ENCODE results near the gene GOLGA6L7. TPM values are rescaled to one million over a fixed set of nuclear protein-coding genes. Genes with fewer than 3 reads are reported as not detected.
"Not testable (repeated sequence)": the region's sequence is repeated elsewhere in the genome, so short reads cannot be mapped to it uniquely, and the experiment has no call there.

Gene GOLGA6L7
- total RNA-seq, 1 donor from 2014 or later = not detected

DNA sequence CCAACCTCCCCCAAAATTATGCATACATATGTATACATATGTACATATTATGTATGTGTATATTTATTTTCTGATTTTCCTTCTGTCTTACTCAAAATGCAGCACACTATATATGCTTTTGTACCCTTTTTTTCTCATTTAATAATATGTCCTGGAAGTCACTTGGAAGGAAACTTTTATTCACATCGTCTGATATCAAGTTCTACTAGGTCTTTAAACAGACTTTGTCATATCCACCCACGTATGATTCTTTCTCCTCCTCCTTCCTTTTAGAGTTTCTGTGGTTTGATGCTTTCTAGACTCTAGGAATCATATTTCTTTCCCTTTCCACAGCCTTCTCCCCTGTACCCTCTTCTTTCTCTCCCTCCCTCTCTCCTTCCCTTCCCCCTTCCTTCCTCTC, 35.1 kb downstream of the GOLGA6L7 start:
- H3K36me3 ChIP-seq; intact Hi-C loops (cut with DNase I); H3K9me3 ChIP-seq; H3K27ac ChIP-seq; H3K4me3 ChIP-seq; DNase-seq (ENCODE audit: low spot score in 2 of 2); H3K4me1 ChIP-seq; H3K27me3 ChIP-seq: not testable (repeated sequence)

DNA sequence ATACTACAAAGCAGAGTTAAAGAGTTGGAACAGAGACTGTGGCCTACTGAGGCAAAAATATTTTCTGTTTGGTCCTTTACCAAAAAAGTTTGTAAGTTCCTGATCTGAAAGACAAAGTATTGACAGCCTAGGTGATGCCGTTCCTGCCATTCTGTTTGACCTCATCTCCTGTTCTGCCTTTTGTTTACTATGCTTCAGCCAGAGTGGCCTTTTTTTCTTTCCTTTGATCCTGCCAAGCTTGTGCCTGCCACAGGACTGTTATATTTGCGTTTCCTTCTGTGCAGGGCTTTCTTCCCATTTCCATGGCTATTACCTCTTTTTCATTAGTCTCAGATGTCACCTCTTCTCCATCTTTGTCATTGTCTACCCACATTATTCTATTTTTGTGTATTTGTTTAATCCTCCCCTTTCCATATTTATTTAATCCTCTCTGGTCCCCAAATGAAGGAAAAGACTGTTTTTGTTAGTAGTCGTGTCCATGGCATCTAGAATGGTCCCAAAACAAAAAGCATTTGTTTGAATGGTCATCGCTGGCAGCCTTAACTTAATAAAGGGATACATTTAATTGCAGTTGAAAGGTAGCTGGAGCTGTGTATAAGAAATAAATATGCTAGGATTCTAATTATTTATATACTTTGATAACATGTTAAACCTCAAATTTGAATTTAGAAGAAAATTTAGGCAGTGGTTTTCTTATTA, 36.4 kb downstream of the GOLGA6L7 start:
- DNase-seq (ENCODE audit: low spot score in 2 of 2); H3K4me3 ChIP-seq; H3K4me1 ChIP-seq; H3K27ac ChIP-seq; H3K27me3 ChIP-seq; H3K9me3 ChIP-seq; intact Hi-C loops (cut with DNase I); H3K36me3 ChIP-seq: not testable (repeated sequence)

DNA sequence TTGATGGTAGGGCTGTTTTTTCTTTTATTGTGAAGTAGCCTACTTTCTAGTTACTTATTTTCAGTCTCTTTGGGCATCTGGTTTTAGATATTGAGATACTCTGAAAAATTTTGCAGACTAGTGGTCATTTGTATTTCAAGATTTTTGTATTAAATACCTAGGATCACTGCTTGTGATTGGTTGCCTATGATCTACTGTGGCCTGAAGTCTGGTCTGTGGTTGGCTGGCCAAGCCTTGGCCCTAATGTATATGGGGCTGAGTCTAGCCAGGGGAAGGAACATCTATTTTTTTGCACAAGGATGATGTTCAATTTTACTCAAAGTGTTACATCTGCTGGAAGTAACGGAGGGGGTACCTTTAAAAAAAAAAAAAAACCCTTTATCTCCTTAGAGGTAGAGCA, 38.0 kb downstream of the GOLGA6L7 start:
- H3K4me3 ChIP-seq; H3K9me3 ChIP-seq; H3K27me3 ChIP-seq; H3K27ac ChIP-seq; DNase-seq (ENCODE audit: low spot score in 2 of 2); H3K4me1 ChIP-seq; H3K36me3 ChIP-seq; intact Hi-C loops (cut with DNase I): not testable (repeated sequence)

DNA sequence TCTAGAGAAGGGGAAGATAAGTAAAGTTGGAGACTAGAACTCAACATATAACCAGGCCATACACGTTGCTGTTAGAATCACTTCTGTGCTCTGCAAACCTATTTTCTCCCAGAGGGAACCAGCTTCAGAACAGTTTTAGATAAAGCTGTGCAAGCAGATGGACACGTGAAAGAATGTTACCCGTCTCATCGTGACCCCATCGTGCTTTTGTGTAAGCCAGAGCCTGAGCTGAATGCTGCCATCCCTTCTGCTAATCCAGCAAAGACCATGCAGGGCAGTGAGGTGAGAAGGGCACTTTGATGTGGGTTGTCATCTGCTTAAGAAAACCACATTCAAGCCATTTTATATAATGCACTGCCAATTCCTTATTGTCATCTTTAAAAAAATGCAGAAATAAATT, 40.3 kb downstream of the GOLGA6L7 start:
- H3K36me3 ChIP-seq; H3K4me1 ChIP-seq; H3K27me3 ChIP-seq; H3K9me3 ChIP-seq; H3K27ac ChIP-seq; H3K4me3 ChIP-seq; intact Hi-C loops (cut with DNase I); DNase-seq (ENCODE audit: low spot score in 2 of 2): not testable (repeated sequence)

DNA sequence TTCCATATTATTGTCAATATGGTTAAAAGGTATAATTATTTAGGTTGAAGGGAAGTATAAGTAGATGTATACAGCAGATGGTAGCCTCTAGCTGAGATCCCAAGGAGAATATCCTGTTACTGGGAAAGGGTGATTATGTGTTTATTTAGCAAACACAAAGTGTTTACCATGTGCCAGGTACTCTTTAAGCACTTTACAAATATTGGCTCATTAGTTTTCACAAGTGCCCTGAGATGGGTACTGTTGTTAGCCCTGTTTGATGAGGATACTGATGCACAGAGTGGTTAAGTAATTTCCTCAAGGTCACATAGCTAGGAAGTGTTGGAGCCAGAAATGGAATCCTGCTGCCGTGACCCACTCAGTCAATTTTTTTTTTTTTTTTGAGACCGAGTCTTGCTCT, 48.1 kb downstream of the GOLGA6L7 start:
- intact Hi-C loops (cut with DNase I); H3K36me3 ChIP-seq; H3K4me3 ChIP-seq; H3K27ac ChIP-seq; DNase-seq (ENCODE audit: low spot score in 2 of 2); H3K9me3 ChIP-seq; H3K27me3 ChIP-seq; H3K4me1 ChIP-seq: not testable (repeated sequence)

DNA sequence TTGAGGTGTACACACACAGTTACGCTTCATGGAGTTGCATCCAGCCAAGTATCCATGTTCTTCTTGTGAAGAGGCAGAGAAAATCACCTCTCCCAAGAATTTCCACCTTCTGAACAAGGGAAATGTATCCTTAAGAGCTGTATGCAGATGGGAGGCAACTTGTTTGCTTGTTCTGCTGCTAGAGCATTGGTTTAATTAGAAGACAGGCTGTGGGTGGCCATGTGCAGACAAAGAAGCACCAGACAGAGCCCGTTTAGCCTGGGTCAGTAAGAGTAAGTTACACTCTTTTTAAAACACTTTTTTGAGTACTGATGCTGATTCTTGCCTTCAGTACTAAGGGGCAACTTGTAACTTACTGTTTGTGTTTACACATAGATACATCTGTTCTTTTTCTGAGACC, 50.2 kb downstream of the GOLGA6L7 start:
- H3K9me3 ChIP-seq; H3K4me3 ChIP-seq; H3K27me3 ChIP-seq; H3K36me3 ChIP-seq; intact Hi-C loops (cut with DNase I); H3K27ac ChIP-seq; H3K4me1 ChIP-seq; DNase-seq (ENCODE audit: low spot score in 2 of 2): not testable (repeated sequence)

DNA sequence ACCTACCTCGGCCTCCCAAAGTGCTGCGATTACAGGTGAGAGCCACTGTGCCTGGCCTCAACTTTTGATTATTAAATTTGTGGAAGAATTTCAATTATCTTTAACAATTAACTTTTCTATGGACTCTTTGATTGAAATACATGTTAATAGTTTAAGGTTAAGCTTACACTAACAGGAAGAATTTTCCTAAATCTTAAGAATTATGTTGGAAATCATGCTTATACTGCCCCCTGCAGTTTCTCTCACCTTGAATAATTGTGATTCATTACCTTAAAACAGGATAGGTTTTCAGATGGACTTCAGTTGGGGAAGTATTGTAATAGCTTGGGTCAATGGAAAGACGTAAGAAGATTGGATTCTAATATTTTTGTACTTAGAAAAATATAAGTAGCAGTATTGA, 54.2 kb downstream of the GOLGA6L7 start:
- H3K4me1 ChIP-seq; H3K36me3 ChIP-seq; intact Hi-C loops (cut with DNase I); DNase-seq (ENCODE audit: low spot score in 2 of 2); H3K9me3 ChIP-seq; H3K27me3 ChIP-seq: not testable (repeated sequence)
- TF ChIP-seq, protein P1, sequence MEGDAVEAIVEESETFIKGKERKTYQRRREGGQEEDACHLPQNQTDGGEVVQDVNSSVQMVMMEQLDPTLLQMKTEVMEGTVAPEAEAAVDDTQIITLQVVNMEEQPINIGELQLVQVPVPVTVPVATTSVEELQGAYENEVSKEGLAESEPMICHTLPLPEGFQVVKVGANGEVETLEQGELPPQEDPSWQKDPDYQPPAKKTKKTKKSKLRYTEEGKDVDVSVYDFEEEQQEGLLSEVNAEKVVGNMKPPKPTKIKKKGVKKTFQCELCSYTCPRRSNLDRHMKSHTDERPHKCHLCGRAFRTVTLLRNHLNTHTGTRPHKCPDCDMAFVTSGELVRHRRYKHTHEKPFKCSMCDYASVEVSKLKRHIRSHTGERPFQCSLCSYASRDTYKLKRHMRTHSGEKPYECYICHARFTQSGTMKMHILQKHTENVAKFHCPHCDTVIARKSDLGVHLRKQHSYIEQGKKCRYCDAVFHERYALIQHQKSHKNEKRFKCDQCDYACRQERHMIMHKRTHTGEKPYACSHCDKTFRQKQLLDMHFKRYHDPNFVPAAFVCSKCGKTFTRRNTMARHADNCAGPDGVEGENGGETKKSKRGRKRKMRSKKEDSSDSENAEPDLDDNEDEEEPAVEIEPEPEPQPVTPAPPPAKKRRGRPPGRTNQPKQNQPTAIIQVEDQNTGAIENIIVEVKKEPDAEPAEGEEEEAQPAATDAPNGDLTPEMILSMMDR (IDR thresholded peaks at IDR 0.05) = peak in 2 of 3 experiments; percentile 35 to 51
- Histone ChIP-seq H3K27ac (peak overlapping the region in 1 of 2 donors; percentile 6), H3K4me3 (peak overlapping the region in 1 of 2 donors; percentile 4)

Other genes starting within 250 kb of the GOLGA6L7 start
- 0.75 TPM for gene GOLGA8M, start 136.2 kb downstream of the GOLGA6L7 start, total RNA-seq
- gene APBA2, start 37.3 kb upstream of the GOLGA6L7 start, total RNA-seq = 2.4 TPM

All from ascending aorta (tissue), 2 donors.